ENCODE results near the gene NXPH4.

NXPH4 gene

DNA sequence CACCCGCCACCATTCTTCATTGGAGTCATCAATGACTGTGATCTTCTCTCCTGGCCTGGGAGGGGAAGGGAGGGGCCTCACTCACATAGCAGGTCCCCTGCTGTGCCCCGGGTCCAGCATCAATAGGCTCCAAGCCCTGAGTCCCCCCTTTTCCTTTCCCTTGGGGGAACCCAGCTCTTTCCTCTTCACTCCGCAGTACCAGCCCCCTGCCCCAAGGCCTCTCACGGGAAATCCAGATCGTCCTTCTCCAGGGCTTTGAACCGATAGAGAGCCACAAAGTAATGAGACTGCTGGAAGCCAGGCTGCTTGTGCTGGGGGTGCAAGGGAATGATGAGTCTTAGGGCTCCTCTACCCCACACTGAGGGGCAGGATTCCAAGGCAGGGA, 27.7 kb downstream of the NXPH4 start:
- DNase-seq = no peak

DNA sequence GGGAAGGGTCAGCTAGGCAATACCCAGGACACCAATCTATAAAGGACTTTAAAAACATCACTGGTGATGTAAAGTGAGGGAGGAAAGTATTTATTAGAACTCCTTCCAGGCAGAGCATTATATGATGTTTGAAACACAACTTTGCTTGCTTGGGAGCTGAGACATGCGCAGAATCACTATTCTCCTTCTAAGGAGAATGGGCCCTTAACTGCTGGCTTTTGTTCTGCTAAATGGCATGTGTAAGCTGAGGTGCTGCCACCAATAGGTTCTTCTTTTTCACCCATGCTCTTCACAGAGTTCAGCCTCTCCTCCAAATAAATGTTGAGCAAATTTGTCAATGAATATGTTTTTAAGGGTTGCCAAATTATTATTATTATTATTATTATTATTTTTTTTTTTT, 30.4 kb downstream of the NXPH4 start:
- no peak for DNase-seq

DNA sequence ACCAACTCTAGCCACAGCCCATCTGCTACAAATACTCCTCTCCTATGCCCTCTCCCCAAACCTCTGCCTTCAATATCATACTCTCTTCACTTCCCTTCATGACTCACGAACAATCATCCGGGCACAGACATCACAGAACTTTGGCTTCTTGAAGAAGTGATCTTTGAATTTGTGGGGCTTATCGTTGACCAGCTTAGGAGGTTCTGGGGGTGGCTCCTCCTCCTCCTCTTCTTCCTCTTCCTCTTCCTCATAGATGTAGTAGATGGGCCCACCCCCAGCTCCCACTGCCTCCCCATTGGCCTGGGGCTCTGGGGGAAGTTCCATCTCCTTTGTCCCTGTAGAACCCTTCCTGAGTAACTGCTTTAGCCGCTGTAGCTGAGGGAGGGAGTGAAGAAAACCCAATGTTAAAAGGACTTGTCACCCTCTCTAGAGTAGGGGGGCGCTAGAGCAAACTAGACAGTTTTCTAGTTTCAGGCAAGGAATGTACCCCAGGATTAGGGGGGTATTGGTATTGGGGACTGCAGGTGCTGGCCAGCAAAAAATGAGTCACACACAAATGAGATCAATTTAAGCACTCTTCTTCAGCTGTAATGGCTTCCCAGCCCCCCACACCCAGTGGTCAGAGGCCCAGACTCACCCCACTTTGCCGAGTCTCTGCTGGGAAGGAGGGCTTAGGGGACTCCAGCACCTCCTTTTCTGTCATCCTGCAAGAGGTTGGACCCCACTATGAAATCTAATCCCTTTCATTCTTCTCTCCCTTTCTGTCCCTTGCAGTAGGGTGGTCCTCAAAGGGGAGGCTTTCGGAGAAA, 32.5 kb downstream of the NXPH4 start:
- DNase-seq = no peak

DNA sequence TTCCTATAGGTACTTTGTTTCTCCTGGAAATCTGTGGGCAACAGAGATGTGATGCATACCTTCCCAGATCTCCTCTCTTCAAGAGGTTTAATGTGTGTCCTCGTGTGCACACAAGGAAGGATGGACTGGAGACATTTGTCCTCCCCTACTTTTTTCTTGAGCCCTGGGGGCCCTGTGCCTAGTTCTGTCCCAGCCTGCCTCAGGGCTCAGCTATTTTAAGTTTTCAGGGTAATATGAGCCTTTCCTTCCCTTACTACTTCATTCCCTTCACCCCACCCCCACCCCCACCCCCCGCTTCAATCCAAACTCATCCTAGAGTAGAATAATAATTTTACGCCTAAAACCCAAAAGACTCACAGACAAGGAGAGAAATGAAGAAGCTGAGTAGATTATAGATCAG, 33.9 kb downstream of the NXPH4 start:
- no peak for DNase-seq

DNA sequence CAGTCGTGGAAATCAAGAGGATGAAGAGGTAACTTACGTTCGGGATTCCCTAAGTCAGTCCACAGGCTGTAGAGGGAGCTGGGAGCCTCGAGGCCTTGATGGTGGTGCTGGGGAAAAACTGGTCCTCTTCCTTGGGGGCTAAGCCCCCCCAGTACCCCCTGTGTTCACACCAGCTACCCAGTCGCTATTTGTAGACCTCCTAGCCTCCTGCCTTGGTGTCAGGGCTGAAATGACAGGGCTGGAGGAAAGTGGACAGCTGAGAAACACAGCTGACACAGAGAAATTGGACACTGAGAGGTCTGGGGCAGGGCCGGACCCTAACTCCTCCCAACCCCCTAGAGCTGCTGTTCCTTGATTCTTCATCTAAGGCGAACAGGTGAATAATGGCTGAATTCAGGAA, 34.4 kb downstream of the NXPH4 start, which contains the start of gene STAC3:
STAC3 (minus strand) TSS at position 232 of the 400 bp plus-strand sequence. CDS start 1,551 bp downstream, outside the sequence.
- no peak for DNase-seq

DNA sequence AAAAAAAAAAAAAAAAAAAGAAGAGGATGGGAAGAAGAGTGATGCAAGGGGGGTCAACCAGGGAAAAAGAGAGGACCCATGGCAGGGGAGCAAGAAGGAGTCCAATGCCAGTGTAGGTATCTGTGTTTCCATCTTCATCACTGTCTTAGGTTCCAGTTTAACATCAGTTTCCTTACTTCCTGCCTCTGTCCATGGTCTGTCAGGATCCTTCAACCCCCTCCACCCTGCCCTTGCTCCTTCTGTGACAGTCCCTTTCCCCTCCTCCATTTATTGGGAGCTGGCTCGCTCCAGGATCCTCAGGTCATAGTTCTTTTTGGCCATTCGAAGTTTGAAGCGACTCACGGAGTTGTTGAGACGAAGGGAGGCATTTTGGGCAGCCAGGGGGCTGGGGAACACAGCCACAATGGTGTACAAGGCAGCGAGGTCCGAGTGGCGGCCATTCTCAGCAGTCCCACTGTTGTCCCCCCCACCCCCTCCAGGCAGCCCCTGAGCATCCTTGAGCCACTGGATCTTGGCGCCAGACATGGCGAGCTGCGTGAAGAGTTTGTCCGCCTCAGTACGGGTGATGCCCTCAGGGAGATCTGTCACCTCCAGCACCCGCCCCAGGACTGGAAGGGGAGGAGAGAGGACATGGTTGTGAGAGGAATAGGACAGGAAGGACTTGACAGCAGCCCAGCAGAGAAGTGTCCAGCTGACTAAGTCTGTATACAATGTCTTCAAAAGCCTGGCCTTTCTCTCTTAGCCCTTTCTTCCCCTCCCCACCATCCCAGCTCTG, 38.1 kb downstream of the NXPH4 start:
- no peak for DNase-seq

DNA sequence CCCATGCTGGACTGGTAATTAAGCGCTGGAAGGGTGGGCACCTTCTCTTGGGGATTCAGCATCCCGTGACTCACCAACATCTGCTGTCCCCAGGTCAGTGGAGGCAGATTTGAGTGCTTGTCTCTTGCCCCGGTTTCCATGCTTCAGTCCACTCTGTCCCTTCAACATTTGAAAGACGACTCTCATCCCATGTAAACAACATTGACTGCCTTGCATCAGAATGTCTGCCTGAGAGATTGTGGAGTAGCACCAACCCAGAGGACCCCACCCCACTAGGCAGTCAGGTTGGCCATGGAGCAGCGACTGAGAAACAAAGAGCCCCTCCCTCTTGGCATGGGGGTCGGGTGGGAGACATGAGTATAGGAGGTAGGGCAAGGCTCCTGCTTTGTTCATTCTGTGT, 39.3 kb downstream of the NXPH4 start:
- DNase-seq = no peak

DNA sequence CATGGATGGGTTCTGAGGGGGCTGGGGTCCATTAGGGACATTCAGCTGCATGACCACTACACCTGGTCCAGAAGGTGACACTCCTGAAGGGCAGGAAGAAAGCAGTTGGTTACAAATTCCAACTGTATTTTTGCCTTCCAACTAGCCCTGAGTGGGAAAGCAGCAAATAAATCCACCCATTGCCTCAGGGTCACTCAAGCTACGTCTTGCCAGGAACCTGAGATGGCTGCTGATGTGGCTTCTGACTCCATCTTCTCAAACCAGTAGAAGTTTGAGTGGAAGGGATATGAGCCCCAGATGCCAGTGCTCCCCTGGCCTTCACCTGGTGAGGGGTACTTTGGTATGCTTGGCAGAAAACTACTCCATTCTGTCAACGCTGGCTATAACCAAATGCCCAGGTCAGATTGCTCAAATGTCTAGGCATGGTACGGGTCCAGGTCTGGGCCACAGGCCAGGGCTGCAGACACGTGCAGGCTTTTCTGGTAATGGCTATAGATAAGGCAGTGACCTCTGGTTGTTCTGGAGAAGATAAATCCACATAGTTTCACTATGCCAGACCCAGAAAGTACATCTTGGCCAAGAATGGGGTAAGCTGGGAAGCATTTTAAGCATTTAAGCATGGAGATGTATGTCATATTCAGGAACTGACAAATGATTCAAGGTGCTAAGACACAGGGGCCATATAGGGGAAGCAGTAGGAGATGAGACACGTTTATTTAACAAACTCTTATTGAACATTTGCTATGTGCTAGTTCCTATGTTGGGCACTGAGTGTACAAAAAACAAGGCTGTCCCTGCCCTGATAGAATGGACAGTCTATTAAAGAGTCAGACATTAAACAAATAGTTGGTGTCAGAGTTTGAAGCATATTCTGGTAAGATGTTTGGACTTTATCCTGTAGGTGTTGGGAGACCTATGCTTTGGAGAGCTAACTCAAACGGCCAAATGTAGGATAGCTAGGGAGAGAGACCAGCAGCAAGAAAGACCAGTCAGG, 42.7 kb downstream of the NXPH4 start:
- no peak for DNase-seq

DNA sequence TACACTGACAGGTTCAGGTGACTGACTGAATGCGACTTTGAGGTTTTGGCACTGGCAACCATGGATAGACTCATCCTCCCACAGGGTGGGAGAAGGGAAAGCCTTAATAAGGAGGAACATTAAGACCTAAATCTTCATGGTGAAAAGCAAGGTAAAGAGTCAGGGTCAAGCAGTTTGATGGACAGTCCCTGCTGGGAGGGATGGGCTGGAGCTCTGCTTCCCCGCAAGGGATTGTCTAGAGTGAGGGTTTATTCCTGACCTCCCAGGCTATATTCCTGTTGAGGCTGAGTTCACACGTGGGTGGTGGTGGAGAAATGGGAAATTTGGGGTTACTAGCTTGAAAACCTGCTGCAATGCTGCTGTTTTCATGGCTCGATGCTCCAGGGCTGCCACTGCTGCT, 43.8 kb downstream of the NXPH4 start:
- no peak for DNase-seq

DNA sequence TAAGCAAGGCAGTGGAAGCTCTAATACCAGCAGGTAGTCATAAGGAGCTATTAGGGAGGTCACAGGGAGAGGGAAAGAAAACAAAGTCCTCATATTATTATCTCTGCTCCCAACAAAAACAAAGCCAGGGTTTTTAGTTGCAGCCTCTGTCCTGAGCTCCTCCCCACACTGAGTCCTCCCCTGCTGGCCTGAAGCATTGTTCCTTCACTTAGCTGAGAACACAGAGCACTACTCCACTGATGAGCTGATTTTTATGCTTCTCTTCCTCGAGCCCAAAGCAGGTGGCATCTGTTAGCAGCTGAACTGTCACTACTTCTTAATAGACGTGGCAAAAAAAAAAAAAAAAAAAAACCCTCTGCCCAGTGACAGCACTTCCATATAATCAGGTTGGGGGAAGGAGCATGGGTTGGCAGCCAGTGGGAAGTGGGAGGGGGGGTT, 44.9 kb downstream of the NXPH4 start:
- peak; percentile 75 for DNase-seq

DNA sequence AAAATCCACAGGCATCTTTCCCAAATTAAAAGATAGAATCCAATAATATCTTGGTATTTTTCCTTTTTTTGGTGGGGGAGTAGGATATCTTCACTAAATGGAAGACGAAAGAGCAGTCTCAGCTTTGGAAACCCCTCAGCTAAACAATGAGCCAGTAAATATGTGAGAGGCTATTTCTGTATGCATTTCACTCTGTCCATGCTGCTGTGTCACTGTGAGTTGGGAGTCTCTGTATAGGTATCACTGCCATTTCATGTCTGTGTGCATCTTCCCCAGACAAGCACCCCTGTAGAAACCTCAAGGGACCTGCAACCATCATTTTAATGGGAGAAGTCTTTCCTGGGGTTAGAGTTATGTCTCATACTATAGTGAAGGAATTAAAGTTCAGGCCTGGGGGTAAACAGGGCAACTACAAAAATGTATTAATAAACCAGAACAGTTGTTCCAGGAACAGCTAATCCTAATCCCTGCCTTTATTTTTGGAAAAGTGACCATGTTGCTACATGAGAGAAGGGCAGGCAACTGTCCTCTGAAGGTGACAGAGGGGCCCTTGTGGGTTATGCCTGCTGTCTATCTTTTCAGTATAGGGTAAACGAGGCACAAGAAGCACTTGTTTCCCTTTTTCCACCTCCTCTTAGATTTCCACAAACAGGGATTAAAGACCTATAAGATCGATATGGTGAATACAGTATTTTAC, 45.7 kb downstream of the NXPH4 start:
- DNase-seq = no peak

DNA sequence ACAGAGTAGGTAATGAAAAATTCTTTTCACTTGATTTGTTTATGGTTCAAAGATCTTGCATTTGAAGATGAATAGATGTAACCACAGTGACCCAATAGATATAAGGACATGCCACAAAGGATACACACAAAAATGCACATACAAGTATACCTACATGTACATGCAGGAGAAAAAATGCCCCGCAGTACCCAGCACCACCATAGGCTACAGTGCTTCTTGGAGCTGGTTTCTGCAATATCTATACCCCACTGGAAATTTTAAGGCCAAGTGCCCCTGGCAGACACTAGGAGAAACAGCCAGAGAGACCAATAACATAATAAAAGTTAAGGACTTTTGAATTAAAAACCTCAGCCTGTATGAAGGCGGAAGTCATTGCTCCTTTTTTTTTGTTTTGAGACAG, 46.5 kb downstream of the NXPH4 start:
- no peak for DNase-seq

DNA sequence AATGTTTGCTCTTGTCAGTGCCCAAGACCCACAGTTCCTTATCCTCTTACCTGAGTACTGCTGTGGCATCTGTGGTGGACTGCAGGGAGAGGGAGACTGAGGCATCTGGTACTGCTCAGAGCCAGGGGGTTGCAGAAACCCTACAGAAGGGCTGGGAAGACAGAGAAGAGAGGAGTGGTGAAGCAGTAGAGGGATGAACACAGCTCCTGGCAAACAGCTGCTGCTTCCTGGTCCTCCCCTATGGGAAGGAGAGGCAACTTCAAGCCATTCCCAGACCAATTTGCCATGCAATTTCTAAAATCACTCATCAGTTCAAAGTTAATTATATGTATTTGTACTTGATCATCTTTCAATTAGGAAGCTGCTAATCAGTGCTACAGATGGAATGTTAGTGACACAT, 50.1 kb downstream of the NXPH4 start:
- no peak for DNase-seq

DNA sequence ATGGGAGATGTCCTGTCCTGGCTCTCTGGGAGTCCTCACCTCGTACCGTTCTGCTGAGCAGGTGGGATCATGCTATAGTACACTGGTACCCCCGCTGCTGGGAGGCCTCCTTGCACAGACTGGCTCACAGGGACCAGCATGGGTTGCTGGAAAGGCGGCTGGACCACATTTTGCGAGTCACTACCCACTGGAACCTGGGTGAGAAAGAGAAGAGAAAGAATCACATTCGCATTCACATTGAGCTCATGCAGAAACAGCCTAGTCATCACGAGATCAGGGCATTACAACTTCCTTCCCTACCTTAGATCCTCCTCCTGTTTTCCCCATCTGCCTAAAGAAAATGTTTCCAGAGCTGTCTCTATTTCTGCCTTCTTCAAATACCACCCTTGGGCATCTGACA, 51.7 kb downstream of the NXPH4 start:
- no peak for DNase-seq

DNA sequence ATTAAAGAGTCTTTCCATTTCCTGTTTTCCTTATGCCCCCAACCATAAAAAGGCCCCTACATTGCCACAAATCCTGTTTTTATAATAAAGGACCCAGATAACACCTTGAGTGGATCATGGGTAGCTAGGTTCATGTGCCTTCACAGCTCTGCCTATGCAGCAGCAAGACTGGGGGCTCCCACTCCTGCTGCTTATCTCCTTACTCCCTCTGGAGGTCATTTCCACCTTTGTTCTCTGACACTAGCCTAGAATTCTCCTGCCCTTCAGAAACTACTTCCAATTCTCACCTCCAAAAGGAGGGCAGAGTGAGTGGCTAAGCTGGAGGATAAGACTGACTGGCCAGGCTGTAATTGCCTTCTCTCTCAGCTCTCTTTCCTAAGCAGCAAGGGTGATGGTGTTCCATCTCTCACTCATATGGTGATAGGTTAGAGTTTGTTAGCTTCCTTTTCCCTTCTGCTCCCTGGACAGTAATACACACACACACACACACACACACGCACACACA, 54.4 kb downstream of the NXPH4 start:
- no peak for DNase-seq

DNA sequence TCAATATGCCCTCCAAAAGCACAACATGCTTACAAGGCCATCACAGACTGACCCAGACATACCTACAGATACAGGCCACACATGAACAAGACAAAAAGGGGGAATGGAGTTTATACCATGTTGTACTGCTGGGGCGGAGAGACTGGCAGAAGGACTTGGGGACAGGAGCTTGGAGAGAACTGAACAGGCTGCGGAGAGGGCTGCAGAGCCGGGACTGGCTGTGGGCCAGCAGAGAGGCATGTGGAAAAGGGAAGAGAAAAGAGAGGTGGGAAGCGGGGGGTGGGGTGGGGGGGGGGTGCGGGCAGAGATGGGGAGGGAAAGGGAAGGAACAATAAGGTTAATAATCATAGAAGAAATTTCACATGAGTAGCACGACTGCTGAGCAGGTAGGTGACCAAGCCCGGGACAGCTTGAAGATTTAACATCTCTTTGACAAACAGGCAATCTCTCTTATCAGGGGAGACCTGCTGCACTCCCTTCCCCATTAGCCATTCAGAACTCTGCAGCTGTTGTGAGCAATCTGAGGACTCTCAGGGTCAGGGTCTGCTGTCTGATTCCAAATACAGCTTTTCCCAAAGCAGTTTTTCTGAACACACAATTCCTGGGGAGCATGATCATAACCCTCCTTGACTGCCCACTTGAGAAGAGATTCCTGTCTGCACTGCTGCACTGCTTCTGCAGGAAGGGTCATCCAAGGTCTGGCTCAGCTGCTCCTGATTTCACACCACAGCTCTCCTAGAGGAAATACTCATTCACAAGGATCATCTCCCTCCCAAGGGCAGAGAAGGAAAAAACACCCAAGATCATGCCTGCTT, 56.0 kb downstream of the NXPH4 start:
- DNase-seq = no peak

DNA sequence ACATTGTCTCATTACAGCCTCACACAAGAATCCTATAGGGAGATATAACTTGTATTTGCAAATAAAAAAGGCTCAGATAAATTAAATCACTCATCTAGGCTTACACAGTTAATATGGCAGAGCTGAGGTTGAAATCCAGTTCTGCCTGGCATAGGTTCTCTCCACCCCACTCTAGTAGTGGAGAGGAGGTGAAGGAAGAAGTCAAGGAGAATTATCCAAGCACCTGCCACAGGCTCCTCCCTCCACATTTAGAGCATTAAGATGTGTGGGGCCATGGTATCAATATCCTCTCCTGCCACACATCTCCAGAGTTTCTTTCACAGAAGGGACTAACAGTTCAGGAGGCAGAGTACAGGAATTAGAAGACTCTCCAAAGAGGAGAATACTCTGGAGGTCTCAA, 56.9 kb downstream of the NXPH4 start:
- DNase-seq = no peak

Data from NCI-H1092 treated with DMSO at 0.1 percent for 48 hours (cell line).